Panc1 (cell line): Measurements from ENCODE around the gene DDX18. TPM values are rescaled to one million over a fixed set of nuclear protein-coding genes. Genes with fewer than 3 reads are reported as not detected.
"Not testable (repeated sequence)": the region's sequence is repeated elsewhere in the genome, so short reads cannot be mapped to it uniquely, and the experiment has no call there.

ENCODE experiments used
- ATAC-seq: fragments of 200-7000 bp; cut with Tn5 transposase; 2 replicates; pipeline ENCODE4 v1.9.1; 2020; ENCODE audit warnings: mild to moderate bottlenecking, moderate library complexity
- BruUV-seq: library from RNA; stranded (reverse); fragments of 400-500 nt; replicated peaks from 2 replicates; lab custom pipeline; 2021; lab: Mats Ljungman, UMichigan
- CTCF ChIA-PET: fragments of 300-600 bp; sonication (Branson Sonifier 250); formaldehyde crosslinking; loops from one replicate; lab custom pipeline; 2022; ENCODE audit warnings: antibody characterized with exemption; lab: Charles Lee
- POLR2A ChIA-PET: fragments of 300-600 bp; sonication (Branson Sonifier 250); formaldehyde crosslinking; loops from one replicate; lab custom pipeline; 2022; ENCODE audit warnings: antibody characterized with exemption; lab: Charles Lee
- DNase-seq: peaks from one replicate; pipeline ENCODE4 v3.0.0-alpha.2; 2010; ENCODE audit warnings: low read depth, low spot score
- H3K27ac ChIP-seq: 2 replicates; pipeline ENCODE4 v1.5.1; 2011; ENCODE audit warnings: mild to moderate bottlenecking, low read length, inconsistent platforms
- H3K27me3 ChIP-seq: fragments of 200-500 bp; sonication (Bioruptor generic); 2 replicates; pipeline ENCODE4 v1.6.0; 2014; ENCODE audit warnings: low read length, inconsistent platforms; ENCODE audit not compliant: control insufficient read depth, insufficient read depth
- H3K36me3 ChIP-seq: fragments of 200-500 bp; sonication (Bioruptor generic); 2 replicates; pipeline ENCODE4 v1.5.1; 2014; ENCODE audit warnings: inconsistent platforms, mild to moderate bottlenecking, low read length, moderate library complexity; ENCODE audit not compliant: control insufficient read depth, insufficient read depth
- H3K4me1 ChIP-seq: 2 replicates; pipeline ENCODE4 v1.5.1; 2011; ENCODE audit warnings: inconsistent platforms, mild to moderate bottlenecking, low read length, moderate library complexity; ENCODE audit not compliant: control insufficient read depth, insufficient read depth
- H3K4me3 ChIP-seq, 2 experiments: 2 replicates each; pipeline ENCODE4 v1.5.1; 2011 to 2012; ENCODE audit warnings: low read depth in 2 of 2, low read length in 2 of 2, mild to moderate bottlenecking in 2 of 2, inconsistent platforms in 1 of 2, moderate library complexity in 1 of 2
- H3K9me3 ChIP-seq: fragments of 200-500 bp; sonication (Bioruptor generic); 2 replicates; pipeline ENCODE4 v1.5.1; 2014; ENCODE audit warnings: low read depth, mild to moderate bottlenecking, inconsistent platforms, low read length, moderate library complexity; ENCODE audit not compliant: control insufficient read depth, insufficient read depth
- POLR2AphosphoS5 ChIP-seq: IDR thresholded peaks from 2 replicates; pipeline ENCODE4 v1.6.1; 2012; ENCODE audit warnings: mild to moderate bottlenecking, low read depth, low read length, moderate library complexity
- REST ChIP-seq, 2 experiments: IDR thresholded peaks; 2 replicates each; pipeline ENCODE4 v1.6.1; 2011 to 2012; ENCODE audit warnings: low read depth in 2 of 2, control low read depth in 1 of 2, low read length in 1 of 2, mild to moderate bottlenecking in 1 of 2, moderate library complexity in 1 of 2; ENCODE audit not compliant: insufficient read depth in 1 of 2
- SIN3A ChIP-seq: IDR thresholded peaks from 2 replicates; pipeline ENCODE4 v1.6.1; 2012; ENCODE audit warnings: low read depth, mild to moderate bottlenecking, low read length, moderate library complexity, borderline replicate concordance; ENCODE audit not compliant: insufficient read depth
- TCF7L2 ChIP-seq: IDR thresholded peaks from 2 replicates; pipeline ENCODE4 v1.6.1; 2011; ENCODE audit warnings: mild to moderate bottlenecking, low read depth, low read length, inconsistent platforms
- in situ Hi-C: cut with HindIII; loops from 2 replicates; pipeline ENCODE4 v1.10.0; 2016; ENCODE audit warnings: low sequenced_read_pairs, low pct_unique_long_range_greater_than_20kb
- intact Hi-C: fragments of 100-400 bp; cut with micrococcal nuclease; formaldehyde crosslinking; loops from one replicate; pipeline ENCODE4 v1.10.0; 2022; ENCODE audit not compliant: unreplicated experiment
- total RNA-seq: library from RNA; stranded (reverse); gene quantifications from one replicate; pipeline ENCODE4 v1.2.1, GENCODE V29; 2021; ENCODE audit not compliant: unreplicated experiment
- TF ChIP-seq, protein P1 (sequence below): fragments of 450-650 bp; IDR thresholded peaks from 2 replicates; pipeline ENCODE4 v1.5.1; 2017; ENCODE audit warnings: mild to moderate bottlenecking

DDX18 gene
- total RNA-seq, 1 experiment from 2014 or later = 82.0 TPM

DNA sequence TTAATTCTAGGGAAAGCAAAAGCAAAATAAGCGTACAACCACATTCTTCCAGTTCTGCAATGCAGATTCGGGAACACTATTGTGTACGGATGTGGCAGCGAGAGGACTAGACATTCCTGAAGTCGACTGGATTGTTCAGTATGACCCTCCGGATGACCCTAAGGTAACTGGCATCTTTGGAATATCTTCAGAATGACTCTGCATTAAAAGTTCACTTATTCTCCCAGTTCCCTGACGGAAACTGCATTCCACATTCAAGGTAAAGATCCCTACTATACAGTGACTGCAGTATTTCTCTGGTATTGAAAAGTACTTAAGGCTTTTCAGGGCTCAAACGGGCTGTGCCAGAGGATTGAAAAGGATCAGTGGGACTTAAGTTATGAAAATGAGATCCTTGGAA is 10.9 kb downstream of the DDX18 start:
- Histone ChIP-seq H3K27me3 (no peaks in the 10 kb centered on the region), H3K4me3 (no peak overlapping the region), H3K9me3 (no peaks in the 10 kb centered on the region), H3K4me1 (no peaks in the 10 kb centered on the region), H3K27ac (no peak overlapping the region), H3K36me3 (peaks cover 64% of the 10 kb centered on the region)
- CTCF ChIA-PET = no interaction called here
- in situ Hi-C loops = no loop called here
- TF ChIP-seq TCF7L2 (no peak), REST (IDR thresholded peaks at IDR 0.05; ENCODE audit: insufficient read depth in 1 of 2, low read depth in 2 of 2, low read length in 1 of 2) (no peak), SIN3A (no peak), POLR2AphosphoS5 (no peak)
- TF ChIP-seq, protein P1, sequence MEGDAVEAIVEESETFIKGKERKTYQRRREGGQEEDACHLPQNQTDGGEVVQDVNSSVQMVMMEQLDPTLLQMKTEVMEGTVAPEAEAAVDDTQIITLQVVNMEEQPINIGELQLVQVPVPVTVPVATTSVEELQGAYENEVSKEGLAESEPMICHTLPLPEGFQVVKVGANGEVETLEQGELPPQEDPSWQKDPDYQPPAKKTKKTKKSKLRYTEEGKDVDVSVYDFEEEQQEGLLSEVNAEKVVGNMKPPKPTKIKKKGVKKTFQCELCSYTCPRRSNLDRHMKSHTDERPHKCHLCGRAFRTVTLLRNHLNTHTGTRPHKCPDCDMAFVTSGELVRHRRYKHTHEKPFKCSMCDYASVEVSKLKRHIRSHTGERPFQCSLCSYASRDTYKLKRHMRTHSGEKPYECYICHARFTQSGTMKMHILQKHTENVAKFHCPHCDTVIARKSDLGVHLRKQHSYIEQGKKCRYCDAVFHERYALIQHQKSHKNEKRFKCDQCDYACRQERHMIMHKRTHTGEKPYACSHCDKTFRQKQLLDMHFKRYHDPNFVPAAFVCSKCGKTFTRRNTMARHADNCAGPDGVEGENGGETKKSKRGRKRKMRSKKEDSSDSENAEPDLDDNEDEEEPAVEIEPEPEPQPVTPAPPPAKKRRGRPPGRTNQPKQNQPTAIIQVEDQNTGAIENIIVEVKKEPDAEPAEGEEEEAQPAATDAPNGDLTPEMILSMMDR = no peak
- intact Hi-C loops = loop anchor here (5.0 kb wide), 1 partner anchor 167 kb away; no protein-coding TSS in a partner anchor
- DNase-seq = no peak
- POLR2A ChIA-PET = no interaction called here
- no TSS peak for BruUV-seq
- ATAC-seq = no peak

DNA sequence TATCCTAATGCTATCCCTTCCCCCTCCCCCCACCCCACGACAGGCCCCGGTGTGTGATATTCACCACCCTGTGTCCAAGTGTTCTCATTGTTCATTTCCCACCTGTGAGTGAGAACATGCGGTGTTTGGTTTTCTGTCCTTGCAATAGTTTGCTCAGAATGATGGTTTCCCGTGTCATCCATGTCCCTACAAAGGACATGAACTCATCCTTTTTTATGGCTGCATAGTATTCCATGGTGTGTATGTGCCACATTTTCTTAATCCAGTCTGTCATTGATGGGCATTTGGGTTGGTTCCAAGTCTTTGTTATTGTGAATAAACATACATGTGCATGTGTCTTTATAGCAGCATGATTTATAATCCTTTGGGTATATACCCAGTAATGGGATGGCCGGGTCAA is 13.0 kb downstream of the DDX18 start:
- DNase-seq, CTCF ChIA-PET: not testable (repeated sequence)

GRCh38 chr2:117828870-117829269 is 14.4 kb downstream of the DDX18 start:
- BruUV-seq = no TSS peak

More for the DNA sequence above, 13.0 kb downstream of the DDX18 start:
- H3K4me1 ChIP-seq, H3K27ac ChIP-seq, H3K9me3 ChIP-seq, H3K27me3 ChIP-seq, H3K4me3 ChIP-seq, ATAC-seq, BruUV-seq, POLR2A ChIA-PET, in situ Hi-C loops: not testable (repeated sequence)
- intact Hi-C loops = loop anchor here (5.0 kb wide), 1 partner anchor 165 kb away; no protein-coding TSS in a partner anchor
- H3K36me3 ChIP-seq = peaks cover 50% of the 10 kb centered on the region

More at GRCh38 chr2:117828870-117829269, 14.4 kb downstream of the DDX18 start:
- ChIA-PET POLR2A (no interaction called here), CTCF (interaction anchor here (0.6 kb wide), 1 partner anchor 10 kb away, joined by 10 read pairs; no protein-coding TSS in a partner anchor)
- Histone ChIP-seq H3K4me1 (no peaks in the 10 kb centered on the region), H3K27ac (no peak overlapping the region), H3K4me3 (no peak overlapping the region), H3K36me3 (peaks cover 43% of the 10 kb centered on the region), H3K27me3 (no peaks in the 10 kb centered on the region), H3K9me3 (no peaks in the 10 kb centered on the region)
- DNase-seq (no peak), ATAC-seq (no peak)
- TF ChIP-seq REST (IDR thresholded peaks at IDR 0.05; ENCODE audit: insufficient read depth in 1 of 2, low read depth in 2 of 2, low read length in 1 of 2) (no peak), POLR2AphosphoS5 (no peak), TCF7L2 (no peak), SIN3A (no peak)
- TF ChIP-seq, protein P1 = no peak
- intact Hi-C loops = loop anchor here (5.0 kb wide), 1 partner anchor 163 kb away; no protein-coding TSS in a partner anchor
- in situ Hi-C loops = no loop called here
